Muscle of leg (tissue), 11 donors: ENCODE results near the gene C1QTNF9B. TPM values are rescaled to one million over a fixed set of nuclear protein-coding genes. Genes with fewer than 3 reads are reported as not detected.
"Not testable (repeated sequence)": the region's sequence is repeated elsewhere in the genome, so short reads cannot be mapped to it uniquely, and the experiment has no call there.

Experiments
- DNase-seq: peaks from one replicate; pipeline ENCODE4 v3.0.0; 2013
- H3K27ac ChIP-seq: one replicate; pipeline ENCODE4 v1.5.1; 2013; ENCODE audit warnings: mild to moderate bottlenecking, low read length, control low read depth
- H3K27me3 ChIP-seq: one replicate; pipeline ENCODE4 v1.6.1; 2013; ENCODE audit warnings: low read length; ENCODE audit not compliant: control insufficient read depth, insufficient read depth
- H3K36me3 ChIP-seq: one replicate; pipeline ENCODE4 v1.6.1; 2013; ENCODE audit warnings: low read length; ENCODE audit not compliant: control insufficient read depth, insufficient read depth
- H3K4me1 ChIP-seq: one replicate; pipeline ENCODE4 v1.6.1; 2013; ENCODE audit warnings: low read length; ENCODE audit not compliant: control insufficient read depth, insufficient read depth
- H3K4me3 ChIP-seq: one replicate; pipeline ENCODE4 v1.5.1; 2013; ENCODE audit warnings: low read length, control low read depth
- H3K9me3 ChIP-seq: replicated peaks from 2 replicates; pipeline ENCODE4 v1.6.1; 2013; ENCODE audit warnings: low read depth, low read length; ENCODE audit not compliant: control insufficient read depth
- WGBS: methylation state at CpG from one replicate; pipeline ENCODE4 v1.1.5; 2013; ENCODE audit warnings: missing lambda C conversion rate; ENCODE audit not compliant: insufficient coverage; 5-methylcytosine and 5-hydroxymethylcytosine counted together
- polyA plus RNA-seq, 8 donors: library from polyadenylated mRNA; unstranded; fragments of 120-200 nt; gene quantifications; one replicate each; pipeline versions ENCODE4 v1.2.1 to v1.2.3, GENCODE V29; 2013; ENCODE audit warnings: inconsistent platforms in 1 of 8, low replicate concordance in 1 of 8; ENCODE audit not compliant: insufficient read length in 8 of 8, insufficient read depth in 1 of 8
- total RNA-seq: library from RNA; stranded (reverse); fragments of 120-200 nt; gene quantifications from one replicate; pipeline ENCODE4 v1.2.4, GENCODE V29; 2013

The C1QTNF9B gene
- total and polyA plus RNA-seq, 9 donors: 0.95 to 3.7 (median 2.6) TPM

- WGBS: 90% methylated on average over 2 of the region's 18 CpGs
- H3K9me3 ChIP-seq, H3K4me1 ChIP-seq, H3K4me3 ChIP-seq, H3K27me3 ChIP-seq, H3K27ac ChIP-seq, DNase-seq: not testable (repeated sequence)
- peaks cover 10% of the 10 kb centered on the region for H3K36me3 ChIP-seq
Measured at GRCh38 chr13:23880493-23881401, 16.6 kb downstream of the C1QTNF9B start.

DNA sequence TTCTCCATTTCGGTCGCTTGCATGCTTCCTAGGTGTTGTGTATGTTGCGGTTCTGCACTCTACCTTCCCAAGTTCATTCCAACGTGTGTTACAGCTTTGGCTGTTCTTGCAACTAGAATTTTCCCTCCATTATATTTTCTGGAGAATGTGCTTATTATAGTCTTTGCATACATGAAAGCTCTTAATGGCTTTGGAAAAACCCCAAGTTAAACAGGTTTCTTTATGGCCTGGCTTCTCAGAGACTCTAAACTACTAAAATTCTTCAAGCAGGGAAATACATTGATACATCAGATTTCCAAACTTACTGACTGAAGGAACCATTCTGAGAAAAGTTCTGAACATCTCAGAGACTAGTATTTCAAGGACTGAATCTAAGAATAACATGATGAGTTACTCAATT lies 20.0 kb downstream of the C1QTNF9B start:
- no CpG with 5 or more reads among the region's 4 CpGs for WGBS
- no peak overlapping the region for H3K4me3 ChIP-seq

GRCh38 chr13:23876265-23876664 lies 21.0 kb downstream of the C1QTNF9B start:
- no peak overlapping the region for H3K4me3 ChIP-seq
- no peaks in the 10 kb centered on the region for H3K9me3 ChIP-seq
- DNase-seq: no peak
- H3K27ac ChIP-seq: no peak overlapping the region
- no peaks in the 10 kb centered on the region for H3K4me1 ChIP-seq
- 60% methylated on average over 1 of the region's 2 CpGs for WGBS
- H3K27me3 ChIP-seq: no peaks in the 10 kb centered on the region
- H3K36me3 ChIP-seq: peaks cover 4% of the 10 kb centered on the region

More for the DNA sequence above, 20.0 kb downstream of the C1QTNF9B start:
- Histone ChIP-seq H3K4me1 (no peaks in the 10 kb centered on the region), H3K36me3 (peaks cover 4% of the 10 kb centered on the region), H3K27me3 (no peaks in the 10 kb centered on the region), H3K27ac (no peak overlapping the region), H3K9me3 (no peaks in the 10 kb centered on the region)
- no peak for DNase-seq

- peak; percentile 69 for DNase-seq
- H3K27ac ChIP-seq: no peak overlapping the region
- H3K4me3 ChIP-seq: no peak overlapping the region
- no peaks in the 10 kb centered on the region for H3K27me3 ChIP-seq
- no peaks in the 10 kb centered on the region for H3K9me3 ChIP-seq
- peaks cover 2% of the 10 kb centered on the region for H3K4me1 ChIP-seq
- no peaks in the 10 kb centered on the region for H3K36me3 ChIP-seq
- no CpG with 5 or more reads among the region's 2 CpGs for WGBS
Measured at GRCh38 chr13:23871616-23872220, 25.6 kb downstream of the C1QTNF9B start.

DNA sequence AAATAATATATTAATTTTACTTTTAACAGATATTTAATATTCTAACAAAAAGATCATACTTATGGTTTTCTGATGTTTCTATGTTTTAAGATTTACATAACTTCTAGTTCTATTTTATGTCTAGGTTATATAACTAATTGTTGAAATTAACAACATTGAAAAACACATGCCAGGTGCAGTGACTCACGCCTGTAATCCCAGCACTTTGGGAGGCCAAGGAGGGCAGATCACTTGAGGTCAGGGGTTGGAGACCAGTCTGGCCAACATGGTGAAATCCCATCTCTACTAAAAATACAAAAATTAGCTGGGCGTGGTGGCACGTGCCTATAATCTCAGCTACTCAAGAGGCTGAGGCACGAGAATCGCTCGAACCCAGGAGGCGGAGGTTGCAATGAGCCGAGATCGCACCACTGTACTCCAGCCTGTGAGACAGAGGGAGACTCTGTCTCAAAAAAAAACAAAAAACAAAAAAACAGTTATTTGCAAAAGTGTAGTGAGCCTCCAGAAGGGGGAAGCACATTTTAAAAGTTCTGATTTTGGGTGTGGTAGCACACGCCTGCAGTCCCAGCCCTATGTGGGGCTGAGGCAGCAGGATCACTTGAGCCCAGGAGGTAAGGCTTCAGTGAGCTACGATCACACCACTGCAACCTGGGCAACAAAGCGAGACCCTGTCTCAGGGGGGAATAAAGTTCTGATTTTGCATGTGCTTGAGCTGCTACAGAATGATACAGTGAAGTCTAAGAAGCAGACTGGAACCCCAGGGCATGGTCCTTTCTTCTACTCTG lies 26.8 kb downstream of the C1QTNF9B start:
- Histone ChIP-seq H3K27ac (no peak overlapping the region), H3K4me3 (no peak overlapping the region), H3K27me3 (no peaks in the 10 kb centered on the region), H3K4me1 (peaks cover 2% of the 10 kb centered on the region), H3K9me3 (no peaks in the 10 kb centered on the region), H3K36me3 (no peaks in the 10 kb centered on the region)
- no peak for DNase-seq
- whole genome bisulfite sequencing: 85% methylated on average over 4 of the region's 12 CpGs

DNA sequence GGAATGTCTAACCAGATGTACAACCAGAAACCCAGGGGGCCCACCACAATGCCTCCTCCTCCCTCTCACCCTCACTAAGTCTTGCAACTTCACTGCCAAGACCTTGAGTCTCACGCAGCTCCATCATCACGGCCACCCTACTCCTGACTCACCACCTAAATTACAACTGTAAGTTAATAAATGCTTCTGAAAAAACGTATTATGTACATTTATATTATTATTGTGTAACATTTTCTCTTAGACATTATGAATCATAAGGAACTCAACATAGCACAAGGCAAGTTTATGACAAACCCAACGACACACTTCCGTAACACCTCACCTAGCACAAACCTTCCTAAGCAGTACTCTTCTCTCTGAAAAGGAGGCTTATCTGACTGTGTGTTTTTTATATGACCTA lies 28.8 kb downstream of the C1QTNF9B start:
- Histone ChIP-seq H3K4me1 (peaks cover 2% of the 10 kb centered on the region), H3K36me3 (no peaks in the 10 kb centered on the region), H3K27me3 (no peaks in the 10 kb centered on the region), H3K9me3 (no peaks in the 10 kb centered on the region), H3K4me3 (no peak overlapping the region), H3K27ac (no peak overlapping the region)
- WGBS: no CpG with 5 or more reads among the region's 5 CpGs
- DNase-seq: no peak

DNA sequence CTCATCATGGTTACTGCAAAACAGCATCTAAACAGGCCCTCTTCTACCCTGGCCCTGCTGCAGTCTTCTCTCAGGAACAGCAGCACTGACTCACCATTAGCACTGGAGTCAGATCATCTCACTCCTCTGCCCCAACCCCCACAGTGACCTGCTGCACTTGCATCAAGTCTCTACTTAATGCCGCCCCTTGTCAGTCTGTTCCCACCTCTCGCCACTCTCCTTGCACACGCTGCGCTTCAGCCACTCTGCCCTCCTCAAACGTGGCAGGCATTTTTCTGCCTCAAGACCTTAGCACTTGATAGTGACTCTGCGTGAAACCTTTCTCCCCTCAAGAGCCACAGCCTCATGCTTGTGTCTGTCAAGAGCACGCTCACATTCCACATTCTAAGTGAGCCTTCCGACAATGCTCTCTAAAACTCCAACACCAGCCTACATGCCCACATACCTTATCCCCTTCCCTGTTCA lies 30.2 kb downstream of the C1QTNF9B start:
- H3K4me3 ChIP-seq: no peak overlapping the region
- no peak overlapping the region for H3K27ac ChIP-seq
- H3K9me3 ChIP-seq: no peaks in the 10 kb centered on the region
- WGBS: 84% methylated on average over 8 of the region's 8 CpGs
- H3K4me1 ChIP-seq: peaks cover 2% of the 10 kb centered on the region
- no peaks in the 10 kb centered on the region for H3K27me3 ChIP-seq
- no peaks in the 10 kb centered on the region for H3K36me3 ChIP-seq
- no peak for DNase-seq

DNA sequence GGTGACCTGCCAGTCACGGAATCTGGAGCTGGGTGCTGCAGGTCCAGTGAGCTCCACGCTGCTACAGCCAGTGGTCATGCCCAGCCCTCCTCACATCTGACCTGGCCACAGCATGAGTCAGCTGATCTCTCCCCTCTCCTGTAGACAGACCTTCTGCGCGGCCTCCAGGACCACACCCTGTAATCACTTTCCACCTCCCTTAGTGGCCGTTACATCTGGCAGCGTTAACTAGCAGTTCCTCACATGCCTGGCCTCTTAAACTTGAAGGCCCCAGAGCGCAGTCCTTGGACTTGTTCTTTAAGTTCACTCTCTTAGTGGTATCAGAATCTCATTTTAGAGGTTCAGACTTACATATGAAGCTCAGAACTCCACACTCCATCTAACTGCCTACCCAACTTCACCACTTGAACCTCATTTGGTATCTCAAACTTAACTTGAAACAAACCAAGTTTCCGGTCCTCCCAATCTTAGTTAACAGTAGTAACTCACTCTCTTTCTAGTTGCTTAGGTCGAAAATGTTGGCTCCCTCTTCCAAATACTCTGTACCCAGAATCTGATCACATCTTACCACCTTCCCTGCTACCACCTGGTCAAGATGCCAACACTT lies 30.8 kb downstream of the C1QTNF9B start:
- H3K27me3 ChIP-seq: no peaks in the 10 kb centered on the region
- no peak overlapping the region for H3K4me3 ChIP-seq
- no peak overlapping the region for H3K27ac ChIP-seq
- no peaks in the 10 kb centered on the region for H3K36me3 ChIP-seq
- peak; percentile 25 for DNase-seq
- peaks cover 2% of the 10 kb centered on the region for H3K4me1 ChIP-seq
- H3K9me3 ChIP-seq: no peaks in the 10 kb centered on the region
- 69% methylated on average over 9 of the region's 9 CpGs for WGBS

GRCh38 chr13:23865906-23866305 lies 31.4 kb downstream of the C1QTNF9B start:
- DNase-seq: no peak
- Histone ChIP-seq H3K27me3 (no peaks in the 10 kb centered on the region), H3K27ac (no peak overlapping the region), H3K9me3 (no peaks in the 10 kb centered on the region), H3K4me3 (no peak overlapping the region), H3K36me3 (no peaks in the 10 kb centered on the region), H3K4me1 (peaks cover 1% of the 10 kb centered on the region)
- WGBS: 93% methylated on average over 4 of the region's 7 CpGs
